GM21529 (cell line): ENCODE data around the gene PCDHB8.
"Not testable (repeated sequence)": the region's sequence is repeated elsewhere in the genome, so short reads cannot be mapped to it uniquely, and the experiment has no call there.

Experiments used
- ATAC-seq: cut with Tn5 transposase; IDR thresholded peaks from one replicate; pipeline ENCODE4 v1.9.1; 2021; ENCODE audit not compliant: unreplicated experiment

Gene PCDHB8

GRCh38 chr5:141177577-141178191 is at the start of gene PCDHB8:
Gene PCDHB8, plus strand, starts transcription at chr5:141177790. Its CDS starts 245 bp downstream, at chr5:141178035.
- ATAC-seq: not testable (repeated sequence)

- ATAC-seq: no peak
Measured at GRCh38 chr5:141135030-141135717, 42.4 kb upstream of the PCDHB8 start, which contains the start of gene PCDHB5. Gene PCDHB5, plus strand, starts transcription at chr5:141135206. Its CDS starts 229 bp downstream, at chr5:141135435.

- no peak for ATAC-seq
Measured at GRCh38 chr5:141135718-141136266, 41.8 kb upstream of the PCDHB8 start.

- ATAC-seq: not testable (repeated sequence)
Measured at GRCh38 chr5:141137346-141137745, 40.2 kb upstream of the PCDHB8 start.

- no peak for ATAC-seq
Measured at GRCh38 chr5:141149812-141150211, 27.8 kb upstream of the PCDHB8 start, which contains the start of gene PCDHB6. Gene PCDHB6, plus strand, starts transcription at chr5:141150057. Its CDS starts 201 bp downstream, at chr5:141150258.

- ATAC-seq: no peak
Measured at GRCh38 chr5:141150224-141150992, 27.2 kb upstream of the PCDHB8 start.

GRCh38 chr5:141150993-141151325 is 26.6 kb upstream of the PCDHB8 start:
- no peak for ATAC-seq

- ATAC-seq: not testable (repeated sequence)
Measured at GRCh38 chr5:141151632-141152031, 26.0 kb upstream of the PCDHB8 start.

- not testable (repeated sequence) for ATAC-seq
Measured at GRCh38 chr5:141152096-141152495, 25.5 kb upstream of the PCDHB8 start.

GRCh38 chr5:141155540-141156374 is 21.8 kb upstream of the PCDHB8 start:
- ATAC-seq: no peak

- not testable (repeated sequence) for ATAC-seq
Measured at GRCh38 chr5:141157356-141157755, 20.2 kb upstream of the PCDHB8 start.

GRCh38 chr5:141157901-141158300 is 19.7 kb upstream of the PCDHB8 start:
- not testable (repeated sequence) for ATAC-seq

- ATAC-seq: no peak
Measured at GRCh38 chr5:141172381-141173204, 5.0 kb upstream of the PCDHB8 start, which contains the start of gene PCDHB7. Gene PCDHB7, plus strand, starts transcription at chr5:141172644. Its CDS starts 192 bp downstream, at chr5:141172836.

GRCh38 chr5:141174291-141175104 is 3.1 kb upstream of the PCDHB8 start:
- ATAC-seq: not testable (repeated sequence)

GRCh38 chr5:141175933-141176332 is 1.7 kb upstream of the PCDHB8 start:
- ATAC-seq: no peak

GRCh38 chr5:141179371-141179770 is 1.8 kb downstream of the PCDHB8 start:
- not testable (repeated sequence) for ATAC-seq

GRCh38 chr5:141179876-141180275 is 2.3 kb downstream of the PCDHB8 start:
- not testable (repeated sequence) for ATAC-seq

GRCh38 chr5:141180313-141180712 is 2.7 kb downstream of the PCDHB8 start:
- ATAC-seq: no peak

- no peak for ATAC-seq
Measured at GRCh38 chr5:141182248-141182647, 4.7 kb downstream of the PCDHB8 start, which contains the start of gene PCDHB16. Gene PCDHB16, plus strand, starts transcription at chr5:141182387. Its CDS starts 173 bp downstream, at chr5:141182560.
